Vagina (tissue), 2 donors: ENCODE results near the gene PTGES.

ENCODE experiments used
- CTCF ChIP-seq, 3 experiments: fragments of 450-650 bp in 2 of 3; fragments of 200-600 bp in 1 of 3; sonication (generic) in 1 of 3; IDR thresholded peaks; one replicate each; pipeline ENCODE4 v1.5.1; 2017 to 2019; ENCODE audit warnings: antibody characterized with exemption in 3 of 3, mild to moderate bottlenecking in 2 of 3, moderate library complexity in 2 of 3
- POLR2AphosphoS5 ChIP-seq, 2 donors: sonication (generic); formaldehyde crosslinking; IDR thresholded peaks; one replicate each; pipeline ENCODE4 v1.9.0; 2017; ENCODE audit warnings: antibody characterized with exemption in 2 of 2, mild to moderate bottlenecking in 2 of 2, low read depth in 1 of 2; ENCODE audit not compliant: insufficient read depth in 1 of 2

DNA sequence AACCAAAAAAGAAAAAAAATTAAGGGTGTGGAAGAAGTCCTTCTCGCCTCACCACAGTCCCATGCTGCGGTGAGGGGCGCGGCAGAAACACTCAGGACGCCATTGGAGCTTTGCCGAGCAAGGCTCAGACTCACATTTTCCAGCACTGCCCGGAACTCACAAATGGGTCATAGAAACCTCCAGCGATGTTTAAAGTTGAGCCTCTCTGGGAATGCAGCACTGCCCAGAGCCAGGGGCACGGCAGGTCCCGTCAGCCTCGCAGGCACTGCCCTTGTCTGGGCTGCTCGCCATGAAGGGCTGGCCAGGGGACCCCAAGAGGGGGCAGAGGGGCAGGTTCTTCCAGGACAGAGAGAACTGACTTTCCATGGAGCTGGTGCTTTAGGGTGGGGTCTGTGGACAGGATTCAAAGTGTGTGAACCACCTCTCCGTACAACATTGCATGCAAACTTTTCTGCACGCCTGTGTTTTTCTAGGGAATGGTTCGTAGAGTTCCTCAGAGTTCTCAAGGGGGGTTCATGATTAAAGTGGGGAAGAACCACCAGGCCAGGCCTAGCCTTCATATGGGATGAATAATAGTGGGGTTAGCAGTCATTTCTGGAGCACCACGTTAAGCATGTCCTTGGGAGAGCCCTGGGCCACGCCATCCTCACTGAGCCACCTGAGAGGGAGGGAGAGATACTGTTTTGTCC, 49.0 kb downstream of the PTGES start:
- TF ChIP-seq POLR2AphosphoS5 (IDR thresholded peaks at IDR 0.05; ENCODE audit: insufficient read depth in 1 of 2, low read depth in 1 of 2) (peak in 1 of 2 donors; percentile 70), CTCF (IDR thresholded peaks at IDR 0.05) (no peak)
